OCI-LY7 (cell line): ENCODE measurements around the gene TMA16.

Source experiments
- EZH2phosphoT487 ChIP-seq: fragments of 200-600 bp; sonication (generic); IDR thresholded peaks from 2 replicates; pipeline ENCODE4 v1.6.1; 2018; ENCODE audit warnings: low read depth, borderline replicate concordance, mild to moderate bottlenecking, mixed run types, antibody characterized with exemption, low read length, moderate library complexity, mixed read lengths
- TF ChIP-seq, protein P1 (sequence below): fragments of 200-600 bp; sonication (generic); conservative IDR thresholded peaks from 2 replicates; pipeline ENCODE4 v1.5.1; 2014; ENCODE audit warnings: mild to moderate bottlenecking, antibody characterized with exemption, low read length, moderate library complexity, mixed read lengths

DNA sequence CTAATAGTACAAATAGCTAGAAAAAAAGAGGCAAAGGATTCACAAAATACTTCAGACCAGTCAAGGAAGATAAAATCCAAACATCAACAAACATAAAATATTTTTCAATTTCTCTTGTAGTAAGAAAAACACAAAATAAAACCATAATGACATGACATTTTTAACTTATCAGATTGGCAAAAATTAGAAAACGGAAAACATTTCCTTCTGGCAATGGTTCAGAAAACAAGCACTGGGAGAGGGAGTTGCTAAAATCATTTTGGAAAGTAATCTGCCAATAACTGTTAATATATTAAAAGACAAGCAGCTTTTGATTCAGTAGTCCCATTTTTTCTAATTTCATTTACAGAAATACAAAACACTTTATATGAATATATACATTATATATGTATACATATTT is 47.0 kb upstream of the TMA16 start:
- TF ChIP-seq, protein P1, sequence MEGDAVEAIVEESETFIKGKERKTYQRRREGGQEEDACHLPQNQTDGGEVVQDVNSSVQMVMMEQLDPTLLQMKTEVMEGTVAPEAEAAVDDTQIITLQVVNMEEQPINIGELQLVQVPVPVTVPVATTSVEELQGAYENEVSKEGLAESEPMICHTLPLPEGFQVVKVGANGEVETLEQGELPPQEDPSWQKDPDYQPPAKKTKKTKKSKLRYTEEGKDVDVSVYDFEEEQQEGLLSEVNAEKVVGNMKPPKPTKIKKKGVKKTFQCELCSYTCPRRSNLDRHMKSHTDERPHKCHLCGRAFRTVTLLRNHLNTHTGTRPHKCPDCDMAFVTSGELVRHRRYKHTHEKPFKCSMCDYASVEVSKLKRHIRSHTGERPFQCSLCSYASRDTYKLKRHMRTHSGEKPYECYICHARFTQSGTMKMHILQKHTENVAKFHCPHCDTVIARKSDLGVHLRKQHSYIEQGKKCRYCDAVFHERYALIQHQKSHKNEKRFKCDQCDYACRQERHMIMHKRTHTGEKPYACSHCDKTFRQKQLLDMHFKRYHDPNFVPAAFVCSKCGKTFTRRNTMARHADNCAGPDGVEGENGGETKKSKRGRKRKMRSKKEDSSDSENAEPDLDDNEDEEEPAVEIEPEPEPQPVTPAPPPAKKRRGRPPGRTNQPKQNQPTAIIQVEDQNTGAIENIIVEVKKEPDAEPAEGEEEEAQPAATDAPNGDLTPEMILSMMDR, result no peak
- TF ChIP-seq EZH2phosphoT487, result no peak
